HG03457 (cell line): ENCODE data around the gene POLD3.

Experiments used
- ATAC-seq: cut with Tn5 transposase; IDR thresholded peaks from one replicate; pipeline ENCODE4 v1.9.1; 2021; ENCODE audit warnings: moderate number of reproducible peaks; ENCODE audit not compliant: unreplicated experiment

The POLD3 gene

GRCh38 chr11:74686792-74687191 is 94.4 kb downstream of the POLD3 start:
- ATAC-seq = no peak

DNA sequence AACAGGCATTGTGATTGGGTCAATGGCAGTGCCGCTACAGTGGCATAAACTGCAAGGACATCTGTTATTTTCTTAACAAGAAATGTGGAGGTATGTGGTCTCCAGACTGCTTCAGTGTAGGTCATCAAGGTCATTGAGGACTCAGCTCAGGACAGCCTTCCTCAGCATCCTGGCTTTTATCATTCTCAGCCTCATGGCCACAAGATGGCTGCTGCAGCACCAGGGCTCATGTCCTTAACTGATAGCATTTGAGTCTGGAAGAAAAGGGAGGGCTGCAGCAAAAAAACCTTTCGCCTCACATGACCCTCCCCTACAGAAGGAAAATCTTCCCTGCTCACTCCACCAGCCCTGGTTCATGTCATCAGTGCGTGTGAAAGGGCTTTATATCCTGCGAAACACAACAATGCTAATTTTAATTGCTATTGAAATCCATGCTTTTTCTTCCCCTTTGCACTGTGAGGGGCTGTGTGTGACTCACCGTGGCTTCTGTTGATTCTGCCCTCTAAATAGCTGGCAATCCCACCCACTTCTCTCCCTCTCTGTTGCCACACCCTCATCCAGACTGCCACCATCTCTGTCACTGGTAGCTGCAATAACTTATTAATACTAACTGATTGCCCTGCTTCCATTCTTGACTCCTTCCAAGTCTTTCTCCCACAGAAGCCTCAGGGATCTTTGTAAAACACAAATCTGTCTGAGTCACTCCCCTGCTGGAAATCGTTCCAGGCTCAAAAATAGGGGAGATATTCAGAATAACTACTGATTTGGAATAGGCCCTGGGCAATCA is 95.0 kb downstream of the POLD3 start:
- no peak for ATAC-seq

- no peak for ATAC-seq
Measured at GRCh38 chr11:74689666-74690065, 97.3 kb downstream of the POLD3 start.

DNA sequence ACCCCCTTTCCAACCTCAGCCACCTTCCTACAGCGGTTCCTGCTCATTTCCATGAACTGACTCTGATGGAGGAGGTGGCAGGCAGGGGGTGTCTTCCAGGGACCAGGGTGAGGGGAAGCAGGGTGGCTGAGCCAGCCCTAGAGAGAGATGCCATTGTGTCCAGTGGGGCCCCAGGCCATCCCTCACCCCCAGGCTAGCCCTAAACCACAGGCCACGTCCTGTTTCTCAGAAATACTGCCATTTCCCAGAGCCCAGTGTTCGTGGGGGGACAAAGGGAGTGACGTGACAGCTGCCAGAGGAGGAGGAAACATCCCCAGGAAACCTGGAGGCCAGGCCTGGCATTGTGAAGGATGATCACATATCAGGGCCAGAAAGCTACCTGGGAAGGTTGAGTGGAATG is 99.4 kb downstream of the POLD3 start:
- ATAC-seq = no peak
